HG02642 (cell line): Measurements from ENCODE around the gene PSD4.

Experiments used
- ATAC-seq: cut with Tn5 transposase; IDR thresholded peaks from one replicate; pipeline ENCODE4 v1.9.1; 2021; ENCODE audit warnings: mild to moderate bottlenecking; ENCODE audit not compliant: unreplicated experiment, poor library complexity

PSD4 gene

DNA sequence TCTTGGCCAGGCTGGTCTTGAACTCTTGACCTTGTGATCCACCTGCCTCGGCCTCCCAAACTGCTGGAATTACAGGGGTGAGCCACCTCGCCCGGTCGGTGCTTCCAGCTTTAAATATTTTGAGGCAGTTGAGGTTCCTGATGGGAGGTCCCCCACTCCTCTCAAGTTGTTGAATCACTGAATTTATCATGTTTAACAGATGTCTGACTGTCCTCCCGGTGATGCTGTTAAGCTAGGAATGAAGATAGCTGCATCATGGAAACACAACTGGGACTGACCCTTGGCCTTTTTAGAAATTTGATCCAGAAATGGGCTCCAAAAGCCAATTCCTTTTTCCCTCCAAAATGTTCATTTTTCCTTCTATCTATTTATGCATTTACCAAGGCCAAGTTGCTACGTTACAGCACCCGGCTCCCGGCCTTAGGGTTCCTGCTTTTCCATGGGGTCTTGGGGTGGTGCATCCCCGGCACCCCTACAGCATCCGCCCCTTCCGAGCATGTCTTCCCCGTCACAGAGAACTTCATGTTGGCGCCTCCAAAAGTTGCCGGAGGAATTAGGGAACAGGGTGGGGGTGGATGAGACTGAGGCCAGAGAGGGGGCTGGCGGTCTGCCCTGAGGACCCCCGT is 61.1 kb downstream of the PSD4 start:
- no peak for ATAC-seq

DNA sequence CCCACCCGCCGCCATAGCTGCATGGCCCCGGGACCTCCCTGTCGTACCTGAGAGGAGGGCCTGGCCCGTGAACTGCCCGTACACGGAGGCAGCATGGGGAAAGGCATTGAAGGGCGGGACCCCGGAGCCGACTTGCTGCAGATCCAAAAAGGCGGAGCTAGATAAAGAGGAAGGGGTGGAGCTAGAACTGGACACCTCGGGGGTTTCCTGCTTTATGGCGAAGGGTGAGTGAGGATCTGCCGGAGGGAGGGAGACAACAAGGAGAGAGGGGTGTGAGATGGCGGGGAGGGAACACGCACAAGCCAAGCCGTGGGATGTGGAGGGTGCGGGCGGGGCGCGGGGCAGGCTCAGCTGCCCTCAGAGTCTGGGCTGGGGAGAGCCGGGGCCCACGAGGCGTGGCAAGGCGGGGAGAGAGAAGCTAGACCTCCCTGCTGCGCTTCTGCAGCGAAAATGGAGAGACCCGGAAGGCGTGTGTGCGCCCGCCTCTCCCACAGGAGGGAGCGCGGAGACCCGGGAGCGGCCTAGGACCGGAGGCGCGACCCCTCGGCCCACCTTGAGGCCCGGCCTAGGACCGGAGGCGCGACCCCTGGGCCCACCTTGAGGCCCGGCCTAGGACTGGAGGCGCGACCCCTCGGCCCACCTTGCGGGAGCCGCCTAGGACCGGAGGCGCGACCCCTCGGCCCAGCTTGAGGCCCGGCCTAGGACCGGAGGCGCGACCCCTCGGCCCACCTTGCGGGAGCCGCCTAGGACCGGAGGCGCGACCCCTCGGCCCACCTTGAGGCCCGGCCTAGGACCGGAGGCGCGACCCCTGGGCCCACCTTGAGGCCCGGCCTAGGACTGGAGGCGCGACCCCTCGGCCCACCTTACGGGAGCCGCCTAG is 61.8 kb downstream of the PSD4 start:
- ATAC-seq: peak; percentile 77

DNA sequence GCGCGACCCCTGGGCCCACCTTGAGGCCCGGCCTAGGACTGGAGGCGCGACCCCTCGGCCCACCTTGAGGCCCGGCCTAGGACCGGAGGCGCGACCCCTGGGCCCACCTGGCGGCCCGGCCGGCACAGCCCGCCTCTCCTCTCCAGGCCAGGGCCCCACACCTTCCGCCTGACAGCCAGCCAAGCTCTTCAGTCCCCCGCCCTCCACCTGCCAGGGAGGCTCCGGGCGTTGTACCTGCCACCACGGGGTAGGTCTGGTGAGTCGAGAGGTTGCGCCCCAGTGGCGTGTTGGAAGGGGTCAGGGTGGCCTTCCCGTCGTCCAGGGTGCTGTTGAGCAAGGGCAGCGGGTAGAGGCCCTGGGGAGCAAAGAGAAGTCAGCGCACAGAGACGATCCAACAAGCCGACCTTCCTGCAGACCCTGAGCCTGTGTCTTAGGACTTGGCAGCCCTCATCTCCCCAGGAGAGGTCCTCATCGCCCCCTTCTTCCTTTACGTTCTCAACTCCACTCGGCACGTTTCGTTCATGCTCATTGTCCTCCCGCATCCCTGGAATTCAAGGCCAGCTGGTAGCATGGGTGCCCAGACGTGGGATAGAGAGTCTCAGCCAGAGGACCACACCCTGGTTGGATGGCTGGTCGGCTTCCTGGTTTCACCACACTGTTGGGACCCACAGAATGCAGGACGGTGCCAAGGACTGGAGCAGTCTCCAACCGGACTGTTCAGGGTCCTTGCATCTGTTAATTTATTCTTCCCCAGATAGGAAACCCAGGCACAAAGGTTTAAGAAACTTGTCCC is 62.8 kb downstream of the PSD4 start:
- ATAC-seq: no peak

DNA sequence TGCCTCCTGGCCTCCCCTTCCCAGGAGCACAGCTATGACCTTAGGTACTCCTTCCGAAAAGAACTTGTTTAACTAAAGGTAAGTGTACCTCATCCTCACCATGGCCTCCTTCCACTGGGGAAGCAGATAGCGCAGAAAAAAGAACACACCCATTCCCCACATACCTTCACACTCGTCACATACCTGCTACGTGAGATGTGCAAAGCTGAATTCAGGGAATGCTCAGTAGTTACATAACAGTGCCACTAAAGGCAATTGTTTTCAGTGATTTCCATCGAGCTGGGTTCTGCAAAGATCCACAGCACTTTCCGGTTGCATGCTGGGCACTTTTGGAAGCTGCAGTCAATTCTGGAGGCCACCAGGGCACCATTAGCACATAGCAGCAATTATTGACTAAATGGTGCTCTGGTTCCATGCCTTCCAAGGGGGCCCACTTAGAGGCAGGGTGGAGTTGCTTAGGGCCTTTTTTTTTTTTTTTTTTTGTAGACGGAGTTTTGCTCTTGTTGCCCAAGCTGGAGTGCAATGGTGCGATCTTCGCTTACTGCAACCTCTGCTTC is 63.9 kb downstream of the PSD4 start:
- ATAC-seq: no peak

DNA sequence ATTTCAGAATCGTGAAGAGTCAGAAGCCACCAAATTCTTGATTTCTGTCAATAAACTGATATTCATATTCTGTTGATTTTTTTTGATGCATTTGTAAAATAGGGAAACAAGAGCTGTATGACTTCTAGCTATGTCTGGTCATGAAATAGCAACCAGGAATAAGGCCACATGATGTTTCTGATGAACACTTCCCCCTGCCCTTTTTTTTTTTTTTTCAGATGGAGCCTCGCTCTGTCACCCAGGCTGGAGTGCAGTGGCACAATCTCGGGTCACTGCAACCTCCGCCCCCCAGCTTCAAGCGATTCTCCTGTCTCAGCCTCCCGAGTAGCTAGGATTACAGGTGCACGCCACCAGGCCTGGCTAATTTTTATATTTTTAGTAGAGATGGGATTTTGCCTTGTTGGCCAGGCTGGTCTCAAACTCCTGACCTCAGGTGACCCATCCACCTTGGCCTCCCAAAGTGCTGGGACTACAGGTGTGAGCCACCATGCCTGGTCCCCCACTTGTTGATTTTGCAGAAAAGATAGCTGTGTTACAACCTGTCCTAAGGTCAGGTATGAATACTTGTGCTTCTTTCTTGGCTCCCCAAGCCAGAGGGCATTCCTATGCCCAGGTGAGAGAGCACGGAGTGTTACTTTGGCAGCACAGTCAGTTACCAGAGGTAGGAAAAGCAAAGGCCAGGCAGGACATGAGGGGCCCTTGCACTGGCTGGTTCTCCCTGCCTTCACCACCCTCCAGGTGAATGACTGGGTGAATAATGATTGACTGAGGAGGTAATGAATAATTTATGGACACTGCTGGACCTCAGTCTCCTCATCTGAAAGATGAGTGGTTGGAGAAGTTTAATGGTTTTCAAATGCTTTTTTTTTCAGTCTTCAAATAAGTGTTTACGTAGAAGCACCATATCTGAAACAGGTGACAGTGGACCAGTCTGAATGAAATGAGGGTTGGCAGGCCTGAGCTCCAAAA is 65.4 kb downstream of the PSD4 start:
- no peak for ATAC-seq

DNA sequence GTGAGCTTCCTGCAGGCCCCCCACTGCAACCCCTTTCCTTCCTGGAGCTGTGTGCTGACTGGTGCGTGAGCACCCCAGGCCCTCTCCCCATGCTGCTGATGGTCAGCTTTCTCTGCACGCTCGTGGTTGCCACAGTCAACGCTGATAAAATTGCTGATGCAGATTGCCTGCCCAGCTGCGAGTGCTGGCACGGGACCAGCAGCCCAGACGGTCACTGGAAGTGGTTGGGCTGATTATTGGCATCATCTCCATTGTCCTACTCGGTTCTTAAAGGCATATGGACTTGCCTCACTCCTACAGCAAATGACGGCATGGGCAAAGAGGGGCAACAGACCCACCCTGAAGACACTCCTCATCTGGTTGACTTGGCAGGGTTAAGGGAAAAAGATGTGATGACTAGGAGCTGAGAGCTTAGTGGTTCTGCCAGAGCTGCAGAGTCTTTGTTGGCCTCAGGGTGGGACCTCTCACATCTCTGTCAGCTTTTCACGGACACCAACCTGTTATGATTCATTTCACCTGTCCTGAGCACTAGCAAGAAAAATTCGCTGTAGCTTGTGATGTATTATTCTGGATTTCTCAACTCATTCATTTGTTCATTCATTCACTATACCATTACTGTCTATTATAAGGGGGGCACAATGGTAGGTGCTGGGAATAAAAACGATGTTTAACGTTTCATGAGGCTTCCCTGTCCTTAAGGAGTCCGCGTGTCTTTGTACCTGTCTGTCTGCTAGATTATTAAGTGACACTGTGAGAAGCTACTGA is 66.6 kb downstream of the PSD4 start:
- no peak for ATAC-seq

DNA sequence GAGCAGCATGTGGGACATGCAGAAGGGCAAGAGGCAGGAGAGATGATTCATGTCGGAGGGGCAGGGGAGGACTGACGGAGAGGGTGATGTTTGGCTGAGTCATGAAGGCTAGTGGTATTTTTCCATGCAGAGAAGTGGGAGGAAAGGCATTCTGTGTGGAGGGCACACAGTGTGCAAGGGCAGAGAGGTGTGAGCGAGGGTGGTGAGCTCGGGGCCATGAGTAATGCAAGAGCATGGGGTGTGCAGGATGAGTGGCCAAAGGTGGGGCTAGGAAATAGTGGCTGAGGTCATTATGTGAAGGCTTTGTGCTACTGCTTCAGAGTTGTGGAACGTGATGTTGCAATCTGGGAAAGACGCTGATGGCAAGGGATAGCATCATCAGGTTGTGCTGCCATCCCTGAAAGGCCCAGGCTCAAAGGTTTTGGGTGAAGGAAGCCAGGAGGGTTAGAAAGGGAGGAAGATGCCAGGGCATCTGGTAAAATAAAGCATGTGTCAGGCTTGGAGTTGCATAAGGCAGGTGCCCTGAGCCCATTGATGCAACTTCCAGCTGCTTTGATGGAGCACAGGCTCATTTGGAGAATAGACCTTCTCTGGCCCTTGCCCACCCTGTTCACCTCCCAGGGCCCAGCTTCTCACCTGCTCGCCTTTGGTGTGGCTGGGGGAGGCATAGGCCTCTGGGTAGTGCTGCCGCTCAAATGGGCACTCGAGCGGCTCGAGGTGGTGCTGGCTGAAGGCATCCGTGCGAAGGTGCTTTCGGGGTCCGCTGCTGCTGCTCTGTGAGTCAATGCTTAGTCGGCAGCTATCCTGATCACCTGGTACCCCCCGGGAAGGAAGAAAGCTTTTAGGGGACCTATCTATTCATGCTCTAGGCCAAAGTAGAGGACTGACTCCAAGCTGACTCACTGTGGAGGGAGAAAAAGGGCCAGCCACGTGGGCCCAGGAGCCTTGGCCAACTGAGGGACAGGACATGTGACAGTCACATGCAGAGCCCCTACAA is 67.4 kb downstream of the PSD4 start:
- no peak for ATAC-seq

DNA sequence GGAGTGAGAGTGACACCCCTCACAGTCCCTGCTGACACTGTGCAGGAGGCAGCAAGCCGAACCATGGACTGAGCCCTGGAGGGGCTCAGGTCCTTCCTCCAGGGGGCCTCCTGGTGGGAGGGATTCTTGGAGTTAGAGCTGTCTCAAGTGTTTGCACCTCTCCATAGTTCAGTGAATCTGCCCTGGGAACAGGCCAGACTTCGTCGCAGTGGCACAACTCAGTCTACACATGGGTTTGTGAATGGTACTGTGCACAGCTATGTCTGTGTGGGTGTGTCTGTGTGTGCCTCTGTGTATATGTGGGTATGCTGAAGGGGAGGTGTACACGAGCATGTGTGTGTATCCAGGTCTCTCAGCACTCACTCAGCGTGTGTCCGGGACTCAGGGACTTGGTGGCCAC is 68.6 kb downstream of the PSD4 start:
- no peak for ATAC-seq

DNA sequence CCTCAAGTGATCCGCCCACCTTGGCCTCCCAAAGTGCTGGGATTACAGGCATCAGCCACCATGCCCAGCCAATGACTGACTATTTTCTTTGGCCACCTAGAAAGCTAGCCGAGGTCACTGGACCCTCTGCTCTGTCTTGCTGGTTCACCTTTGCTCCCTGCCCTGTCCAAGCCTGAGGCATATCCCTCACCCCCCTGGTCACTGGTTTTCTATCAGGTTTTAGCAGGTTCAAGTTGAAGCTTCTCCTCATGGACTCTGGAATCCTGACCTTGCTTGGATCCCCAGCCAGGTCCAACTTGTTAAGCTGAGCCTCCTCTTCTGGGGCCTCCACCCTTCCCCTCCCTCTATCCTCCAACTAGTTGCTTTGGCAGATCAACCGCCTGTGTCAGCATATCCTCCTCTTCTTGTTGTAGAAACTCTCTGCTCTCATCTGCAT is 71.5 kb downstream of the PSD4 start:
- no peak for ATAC-seq

DNA sequence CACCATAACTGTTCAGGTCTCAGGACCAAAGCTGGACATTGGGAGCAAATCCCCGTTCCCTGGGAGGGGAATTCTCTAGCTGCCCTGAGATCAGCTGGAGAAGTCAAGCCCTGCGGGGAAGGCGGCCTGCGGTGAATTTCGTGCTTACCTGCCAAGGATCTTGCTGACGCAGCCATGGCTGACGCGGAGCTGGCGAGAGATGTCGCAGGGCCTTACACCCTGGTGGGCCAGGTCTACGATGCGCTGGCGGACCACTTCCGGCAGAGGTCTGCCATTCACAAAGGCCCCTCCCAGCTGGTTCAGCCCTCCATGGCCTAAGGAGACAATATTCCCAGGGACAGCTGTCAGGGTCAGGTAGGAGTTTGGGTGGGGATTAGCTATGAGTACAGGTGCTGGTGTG is 72.8 kb downstream of the PSD4 start:
- ATAC-seq: no peak

DNA sequence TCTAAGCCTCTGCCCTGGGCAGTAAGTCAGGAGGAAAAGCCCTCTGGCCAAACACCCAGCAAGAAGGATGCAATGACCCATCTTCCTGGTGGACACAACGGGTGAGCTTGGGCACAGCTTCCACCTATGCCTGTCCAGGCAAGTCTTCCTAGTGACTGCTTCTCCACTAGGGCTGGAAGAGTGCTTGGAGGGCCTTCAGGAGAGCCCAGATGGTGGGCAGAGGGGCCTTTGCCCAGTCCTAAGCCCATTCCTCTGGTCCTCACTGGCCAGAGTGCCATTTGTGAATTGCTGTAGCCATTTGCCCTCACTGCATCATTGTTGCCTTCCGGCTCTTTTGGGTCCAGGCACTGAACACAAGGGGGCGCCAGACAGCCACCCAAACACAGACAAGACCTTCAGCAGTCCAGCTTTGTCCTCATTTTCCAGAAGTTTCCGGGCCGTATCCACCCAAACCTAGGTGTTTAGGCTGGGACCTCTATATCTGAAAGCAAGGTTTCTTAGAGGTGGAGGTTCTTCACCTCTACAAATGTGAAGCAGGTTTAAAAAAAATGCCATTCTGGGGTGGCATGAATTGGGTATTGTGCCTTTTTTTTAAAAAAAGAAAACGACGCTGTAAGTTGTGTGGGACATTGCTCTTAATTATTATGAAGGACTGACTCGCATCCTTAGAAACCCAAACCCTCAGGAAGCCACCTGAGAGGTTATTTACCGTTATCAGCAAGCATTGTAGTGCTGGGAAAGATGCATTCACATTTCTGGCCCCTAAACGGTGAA is 75.4 kb downstream of the PSD4 start:
- ATAC-seq: peak; percentile 71

DNA sequence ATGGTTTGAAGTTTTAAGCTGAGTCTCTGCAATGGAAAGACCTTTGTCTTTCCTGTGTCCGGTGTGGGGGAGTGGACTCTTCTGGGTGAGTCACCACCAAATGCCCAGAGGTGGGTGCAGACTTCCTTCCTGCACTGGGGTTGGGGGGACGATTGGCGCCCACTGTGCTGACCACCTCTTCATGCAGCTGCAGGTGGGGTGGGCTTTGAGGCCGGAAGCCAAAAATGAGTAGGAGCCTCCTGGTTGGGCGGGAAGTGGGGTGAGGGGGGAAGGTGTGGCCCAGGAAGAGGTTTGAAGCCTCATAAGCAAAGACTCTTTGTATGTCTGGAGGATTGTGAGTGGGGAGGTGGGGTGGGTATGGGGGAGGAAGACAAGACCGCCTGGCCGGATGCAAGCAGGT is 77.3 kb downstream of the PSD4 start:
- no peak for ATAC-seq

DNA sequence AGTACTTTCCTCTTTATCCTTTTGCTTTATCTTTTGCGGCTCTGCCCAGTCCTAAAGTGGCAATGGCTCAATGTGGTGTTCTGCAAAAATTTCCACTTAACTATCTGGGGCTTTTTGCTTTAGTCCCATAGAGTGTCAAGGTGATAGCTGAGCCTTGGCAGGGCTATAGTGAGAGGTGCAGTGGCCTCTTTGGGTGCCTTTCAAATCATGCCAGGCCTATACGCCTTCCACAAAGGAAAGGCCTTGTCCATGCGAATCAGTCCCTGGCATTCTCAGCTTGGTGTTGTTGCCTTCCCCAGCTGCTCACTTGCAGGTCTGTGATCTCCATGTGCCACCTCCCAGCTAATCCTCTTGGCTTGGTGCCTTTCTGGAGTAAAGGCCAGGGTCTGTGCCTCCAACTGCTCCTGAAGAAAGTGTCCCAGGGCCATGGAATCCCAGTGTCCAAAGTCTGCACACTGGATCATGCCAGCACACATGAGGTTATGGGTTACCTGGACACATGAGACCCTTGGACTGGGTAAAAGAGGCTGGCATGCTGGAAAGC is 78.3 kb downstream of the PSD4 start:
- no peak for ATAC-seq

DNA sequence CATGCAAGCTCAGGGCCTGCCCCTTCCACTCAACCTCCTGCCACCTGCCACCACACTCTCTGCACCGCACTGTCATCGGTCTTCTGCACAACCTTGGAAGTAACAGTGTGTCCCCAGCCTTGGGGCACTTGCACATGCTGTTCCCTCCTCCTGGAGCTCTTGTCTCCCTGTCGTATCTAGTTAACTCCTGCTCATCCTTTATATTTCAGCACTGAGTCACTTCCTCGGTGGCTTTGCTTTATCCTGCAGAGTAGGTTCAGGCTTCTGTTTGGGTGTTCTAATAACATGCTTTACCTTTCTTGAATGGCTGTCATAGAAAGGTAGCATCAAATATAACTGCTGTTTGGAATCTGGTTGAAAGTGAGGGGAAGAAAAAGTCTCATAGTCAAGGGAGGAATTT is 79.7 kb downstream of the PSD4 start:
- no peak for ATAC-seq

DNA sequence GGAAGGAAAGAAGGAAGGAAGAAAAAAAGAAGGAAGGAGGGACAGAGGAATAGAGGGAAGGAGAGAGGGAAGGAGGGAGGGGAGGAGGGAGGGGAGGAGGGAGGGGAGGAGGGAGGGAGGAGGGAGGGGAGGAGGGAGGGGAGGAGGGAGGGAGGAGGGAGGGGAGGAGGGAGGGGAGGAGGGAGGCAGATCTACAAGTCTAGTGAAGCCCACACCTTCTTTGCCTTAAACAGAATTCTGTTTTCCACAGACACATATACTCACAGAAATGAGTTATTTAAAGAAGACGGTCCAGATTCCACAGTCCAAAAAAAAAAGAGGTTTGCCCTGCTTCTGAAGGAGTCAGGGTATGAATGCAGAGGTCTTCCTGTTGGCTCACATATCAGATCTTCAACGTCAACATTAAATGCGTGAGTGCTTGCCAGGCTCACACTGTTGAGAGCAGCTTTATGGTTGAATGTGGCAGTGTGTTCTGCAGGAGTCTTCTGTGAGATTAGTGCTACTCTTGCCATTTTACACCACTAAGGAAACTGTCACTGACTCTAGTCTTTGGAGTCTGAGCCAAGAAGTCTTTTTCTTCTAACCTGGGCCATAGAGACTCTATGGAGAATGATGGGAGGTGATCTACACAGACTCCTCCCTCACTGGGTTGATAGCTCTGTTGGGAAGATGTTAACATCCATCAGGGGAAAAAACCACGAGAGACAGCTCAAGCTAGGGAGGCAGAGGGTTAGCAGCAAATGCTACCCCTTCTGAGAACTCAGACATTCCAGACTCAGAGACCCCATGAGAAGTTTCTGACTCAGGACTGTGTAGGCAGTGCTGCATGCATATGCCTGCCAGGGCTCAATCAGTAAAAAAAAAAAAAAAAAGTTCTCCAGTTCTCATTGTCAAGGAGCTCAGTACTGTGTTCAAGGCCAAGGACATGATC is 81.6 kb downstream of the PSD4 start:
- ATAC-seq: no peak
